HL-60 (cell line): ENCODE measurements around the gene NUP62CL.

ENCODE experiments used
- POLR2AphosphoS5 ChIP-seq: IDR thresholded peaks from 2 replicates; pipeline ENCODE4 v1.6.1; 2012; ENCODE audit warnings: low read depth
- TF ChIP-seq, protein P1 (sequence below): IDR thresholded peaks from one replicate; pipeline ENCODE4 v1.5.1; 2011; ENCODE audit warnings: low read length, control low read depth, inconsistent platforms; ENCODE audit not compliant: insufficient read depth
- TF ChIP-seq, protein P2 (sequence below): IDR thresholded peaks from 2 replicates; pipeline ENCODE4 v1.6.1; 2012; ENCODE audit warnings: low read depth; ENCODE audit not compliant: insufficient replicate concordance

DNA sequence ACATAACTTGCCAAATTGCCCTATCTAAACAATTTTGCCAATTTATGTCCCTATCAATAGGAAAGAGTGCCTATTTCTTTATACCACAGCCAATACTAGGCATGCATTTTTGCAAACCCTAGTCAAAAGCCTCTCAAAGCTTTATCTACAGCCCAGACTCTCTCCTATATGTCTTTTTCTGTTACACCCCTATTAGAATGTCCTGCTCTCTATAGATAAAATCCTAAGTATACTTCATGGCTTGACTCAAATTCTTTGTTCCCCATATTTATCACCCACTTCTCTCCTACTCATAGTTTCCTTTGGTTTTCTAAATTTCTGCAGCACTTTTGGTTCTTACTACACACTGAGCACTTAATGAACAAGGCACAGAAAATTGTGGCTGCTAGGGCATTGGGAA is 38.0 kb downstream of the NUP62CL start:
- TF ChIP-seq, protein P1, sequence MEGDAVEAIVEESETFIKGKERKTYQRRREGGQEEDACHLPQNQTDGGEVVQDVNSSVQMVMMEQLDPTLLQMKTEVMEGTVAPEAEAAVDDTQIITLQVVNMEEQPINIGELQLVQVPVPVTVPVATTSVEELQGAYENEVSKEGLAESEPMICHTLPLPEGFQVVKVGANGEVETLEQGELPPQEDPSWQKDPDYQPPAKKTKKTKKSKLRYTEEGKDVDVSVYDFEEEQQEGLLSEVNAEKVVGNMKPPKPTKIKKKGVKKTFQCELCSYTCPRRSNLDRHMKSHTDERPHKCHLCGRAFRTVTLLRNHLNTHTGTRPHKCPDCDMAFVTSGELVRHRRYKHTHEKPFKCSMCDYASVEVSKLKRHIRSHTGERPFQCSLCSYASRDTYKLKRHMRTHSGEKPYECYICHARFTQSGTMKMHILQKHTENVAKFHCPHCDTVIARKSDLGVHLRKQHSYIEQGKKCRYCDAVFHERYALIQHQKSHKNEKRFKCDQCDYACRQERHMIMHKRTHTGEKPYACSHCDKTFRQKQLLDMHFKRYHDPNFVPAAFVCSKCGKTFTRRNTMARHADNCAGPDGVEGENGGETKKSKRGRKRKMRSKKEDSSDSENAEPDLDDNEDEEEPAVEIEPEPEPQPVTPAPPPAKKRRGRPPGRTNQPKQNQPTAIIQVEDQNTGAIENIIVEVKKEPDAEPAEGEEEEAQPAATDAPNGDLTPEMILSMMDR = no peak
- TF ChIP-seq, protein P2, sequence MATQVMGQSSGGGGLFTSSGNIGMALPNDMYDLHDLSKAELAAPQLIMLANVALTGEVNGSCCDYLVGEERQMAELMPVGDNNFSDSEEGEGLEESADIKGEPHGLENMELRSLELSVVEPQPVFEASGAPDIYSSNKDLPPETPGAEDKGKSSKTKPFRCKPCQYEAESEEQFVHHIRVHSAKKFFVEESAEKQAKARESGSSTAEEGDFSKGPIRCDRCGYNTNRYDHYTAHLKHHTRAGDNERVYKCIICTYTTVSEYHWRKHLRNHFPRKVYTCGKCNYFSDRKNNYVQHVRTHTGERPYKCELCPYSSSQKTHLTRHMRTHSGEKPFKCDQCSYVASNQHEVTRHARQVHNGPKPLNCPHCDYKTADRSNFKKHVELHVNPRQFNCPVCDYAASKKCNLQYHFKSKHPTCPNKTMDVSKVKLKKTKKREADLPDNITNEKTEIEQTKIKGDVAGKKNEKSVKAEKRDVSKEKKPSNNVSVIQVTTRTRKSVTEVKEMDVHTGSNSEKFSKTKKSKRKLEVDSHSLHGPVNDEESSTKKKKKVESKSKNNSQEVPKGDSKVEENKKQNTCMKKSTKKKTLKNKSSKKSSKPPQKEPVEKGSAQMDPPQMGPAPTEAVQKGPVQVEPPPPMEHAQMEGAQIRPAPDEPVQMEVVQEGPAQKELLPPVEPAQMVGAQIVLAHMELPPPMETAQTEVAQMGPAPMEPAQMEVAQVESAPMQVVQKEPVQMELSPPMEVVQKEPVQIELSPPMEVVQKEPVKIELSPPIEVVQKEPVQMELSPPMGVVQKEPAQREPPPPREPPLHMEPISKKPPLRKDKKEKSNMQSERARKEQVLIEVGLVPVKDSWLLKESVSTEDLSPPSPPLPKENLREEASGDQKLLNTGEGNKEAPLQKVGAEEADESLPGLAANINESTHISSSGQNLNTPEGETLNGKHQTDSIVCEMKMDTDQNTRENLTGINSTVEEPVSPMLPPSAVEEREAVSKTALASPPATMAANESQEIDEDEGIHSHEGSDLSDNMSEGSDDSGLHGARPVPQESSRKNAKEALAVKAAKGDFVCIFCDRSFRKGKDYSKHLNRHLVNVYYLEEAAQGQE = no peak
- no peak for TF ChIP-seq POLR2AphosphoS5
